Lower leg skin (tissue), 4 donors: ENCODE results near the gene SUPT20HL1. TPM values are rescaled to one million over a fixed set of nuclear protein-coding genes. Genes with fewer than 3 reads are reported as not detected.
"Not testable (repeated sequence)": the region's sequence is repeated elsewhere in the genome, so short reads cannot be mapped to it uniquely, and the experiment has no call there.

Source experiments
- DNase-seq, 2 donors: peaks; one replicate each; pipeline ENCODE4 v3.0.0-alpha.2; 2019; ENCODE audit warnings: low spot score in 2 of 2
- H3K4me3 ChIP-seq: fragments of 200-600 bp; sonication (generic); 2 replicates; pipeline ENCODE4 v1.5.1; 2017; ENCODE audit warnings: mild to moderate bottlenecking, low read depth; ENCODE audit not compliant: poor library complexity, severe bottlenecking
- CTCF ChIP-seq, 3 donors: fragments of 450-650 bp; IDR thresholded peaks; one replicate each; pipeline ENCODE4 v1.5.1; 2016; ENCODE audit warnings: antibody characterized with exemption in 3 of 3, mild to moderate bottlenecking in 3 of 3, moderate library complexity in 2 of 3
- POLR2A ChIP-seq, 2 donors: fragments of 450-650 bp; IDR thresholded peaks; one replicate each; pipeline ENCODE4 v1.6.1; 2016 to 2017; ENCODE audit warnings: antibody characterized with exemption in 2 of 2, mild to moderate bottlenecking in 1 of 2, moderate library complexity in 1 of 2
- WGBS, 2 donors: methylation state at CpG; one replicate each; pipeline ENCODE4 v1.1.5; 2018; 5-methylcytosine and 5-hydroxymethylcytosine counted together
- intact Hi-C: fragments of 100-400 bp; cut with DNase I; formaldehyde crosslinking; loops from one replicate; pipeline ENCODE4 v1.15.0; 2023; ENCODE audit warnings: low total_unique reads
- total RNA-seq, 4 donors: library from RNA; depleted of rRNA; stranded (reverse); fragments of >200 nt; gene quantifications; one replicate each; pipeline ENCODE4 v1.1.0, GENCODE V29; 2016

Gene SUPT20HL1
- total RNA-seq, 4 donors from 2014 or later, result not detected

- 63 to 81% methylated on average over 2 of the region's 2 CpGs for WGBS, 2 donors
- TF ChIP-seq POLR2A (IDR thresholded peaks at IDR 0.05) (no peak), CTCF (IDR thresholded peaks at IDR 0.05) (no peak)
- no peak overlapping the region for H3K4me3 ChIP-seq
- intact Hi-C loops, result no loop called here
- no peak for DNase-seq
Measured at GRCh38 chrX:24377195-24377594, 16.8 kb downstream of the SUPT20HL1 start.

- no peak overlapping the region for H3K4me3 ChIP-seq
- no peak for DNase-seq
- 40 to 93% methylated on average over 1 of the region's 1 CpG for WGBS, 2 donors
- intact Hi-C loops, result no loop called here
- TF ChIP-seq CTCF (IDR thresholded peaks at IDR 0.05) (no peak), POLR2A (IDR thresholded peaks at IDR 0.05) (no peak)
Measured at GRCh38 chrX:24377911-24378468, 17.6 kb downstream of the SUPT20HL1 start.

GRCh38 chrX:24378706-24379105 is 18.3 kb downstream of the SUPT20HL1 start:
- intact Hi-C loops, result no loop called here
- TF ChIP-seq CTCF (IDR thresholded peaks at IDR 0.05), result no peak
- TF ChIP-seq POLR2A (IDR thresholded peaks at IDR 0.05), result no peak
- DNase-seq, result no peak
- no peak overlapping the region for H3K4me3 ChIP-seq
- 71 to 97% methylated on average over 6 of the region's 6 CpGs for WGBS, 2 donors

GRCh38 chrX:24380262-24381187 is 20.1 kb downstream of the SUPT20HL1 start:
- no peak for DNase-seq
- 51 to 58% methylated on average over 9 of the region's 9 CpGs for WGBS, 2 donors
- intact Hi-C loops, result no loop called here
- no peak overlapping the region for H3K4me3 ChIP-seq
- TF ChIP-seq POLR2A (IDR thresholded peaks at IDR 0.05), result no peak
- no peak for TF ChIP-seq CTCF (IDR thresholded peaks at IDR 0.05)

- intact Hi-C loops, DNase-seq, H3K4me3 ChIP-seq: not testable (repeated sequence)
Measured at GRCh38 chrX:24382315-24382714, 21.9 kb downstream of the SUPT20HL1 start.

GRCh38 chrX:24387724-24388123 is 27.3 kb downstream of the SUPT20HL1 start:
- intact Hi-C loops, result no loop called here
- WGBS, 2 donors, result 77 to 97% methylated on average over 2 of the region's 2 CpGs
- no peak for DNase-seq
- TF ChIP-seq CTCF (IDR thresholded peaks at IDR 0.05) (no peak), POLR2A (IDR thresholded peaks at IDR 0.05) (no peak)
- no peak overlapping the region for H3K4me3 ChIP-seq

More at GRCh38 chrX:24382315-24382714, 21.9 kb downstream of the SUPT20HL1 start:
- WGBS, 2 donors, result 62 to 86% methylated on average over 5 of the region's 5 CpGs
